NCI-H526 treated with DMSO at 0.1 percent for 48 hours (cell line): ENCODE data around the gene SPOP.
A peak's percentile ranks its signal among the peaks of the same experiment; 100 is the strongest.
"Not testable (repeated sequence)": the region's sequence is repeated elsewhere in the genome, so short reads cannot be mapped to it uniquely, and the experiment has no call there.

ENCODE experiments used
- DNase-seq: peaks from one replicate; lab custom pipeline; 2025; lab: John Stamatoyannopoulos, UW

The SPOP gene

GRCh38 chr17:49677933-49678847 lies at the start of gene SPOP:
Gene SPOP, minus strand, starts transcription at chr17:49678097. Its CDS starts 55,287 bp downstream, at chr17:49622810.
- peak; percentile 99 for DNase-seq

DNA sequence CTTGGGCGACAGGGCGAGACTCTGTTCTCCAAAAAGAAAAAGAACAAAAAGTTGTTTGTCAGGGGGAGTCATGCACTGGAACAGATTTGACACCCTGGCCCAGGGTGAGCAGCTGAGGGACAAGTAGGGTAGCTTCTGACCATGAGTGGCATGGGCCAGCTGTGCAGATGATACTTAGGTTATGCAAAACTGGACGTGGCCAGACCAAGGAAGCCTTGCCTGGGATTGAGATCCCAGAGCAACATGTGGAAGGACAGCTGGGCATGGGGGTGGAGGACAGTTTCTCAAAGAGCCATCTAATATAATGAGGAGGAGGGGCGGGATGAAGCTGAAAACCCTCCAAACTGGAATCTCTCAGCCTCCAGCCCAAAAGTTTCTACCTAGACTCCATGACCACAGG lies 49.5 kb upstream of the SPOP start:
- DNase-seq, result no peak

DNA sequence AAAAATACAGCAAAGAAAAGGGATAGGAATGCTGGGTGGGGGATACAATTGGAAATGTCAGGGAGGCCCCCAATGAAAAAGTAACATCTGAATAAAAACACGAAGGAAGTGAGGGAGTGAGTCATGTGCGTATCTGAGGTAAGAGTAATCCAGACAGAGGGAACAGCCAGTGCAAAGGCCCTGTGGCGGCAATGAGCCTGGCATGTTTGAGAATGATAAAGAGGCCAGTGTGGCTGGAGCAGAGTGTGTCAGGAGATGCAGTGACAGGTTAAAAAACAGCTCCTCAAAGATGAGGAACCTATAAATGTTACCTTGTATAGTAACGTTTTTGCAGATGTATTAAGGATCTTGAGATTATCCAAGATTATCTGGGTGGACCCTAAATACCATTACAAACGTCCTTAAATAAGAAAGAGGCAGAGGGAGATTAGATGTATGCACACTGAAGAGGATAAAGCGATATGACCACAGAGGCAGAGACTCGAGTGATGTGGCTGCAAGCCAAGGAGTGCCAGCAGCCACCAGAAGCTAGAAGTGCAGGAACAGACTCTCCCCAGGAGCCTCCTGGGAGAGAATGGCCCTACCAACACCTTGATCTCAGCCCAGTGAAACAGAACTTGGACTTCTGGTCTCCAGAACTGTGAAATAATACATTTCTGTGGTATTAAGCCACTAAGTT lies 47.7 kb upstream of the SPOP start:
- no peak for DNase-seq

GRCh38 chr17:49724552-49724951 lies 46.7 kb upstream of the SPOP start:
- DNase-seq, result not testable (repeated sequence)

DNA sequence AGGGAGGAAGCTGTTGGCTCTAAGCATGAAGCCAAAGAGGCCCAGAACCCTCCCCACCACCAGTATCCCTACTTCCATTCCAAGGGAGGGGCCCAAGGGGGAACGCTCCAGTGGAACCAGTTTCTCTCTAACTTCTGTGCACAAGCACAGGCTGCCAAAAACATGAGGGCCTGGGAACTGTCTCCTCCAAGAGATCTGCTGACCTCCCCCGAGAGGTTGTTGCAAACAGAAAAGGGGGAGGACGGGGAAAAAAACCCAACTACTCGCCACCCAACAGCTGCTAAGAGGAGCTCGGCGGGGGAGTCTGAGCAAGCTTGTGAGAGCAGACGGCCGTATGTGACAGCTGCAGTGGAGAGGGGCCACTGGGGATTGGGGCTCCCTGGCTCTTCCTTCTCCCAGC lies 45.5 kb upstream of the SPOP start:
- DNase-seq, result no peak

GRCh38 chr17:49722066-49722465 lies 44.2 kb upstream of the SPOP start:
- DNase-seq, result no peak

DNA sequence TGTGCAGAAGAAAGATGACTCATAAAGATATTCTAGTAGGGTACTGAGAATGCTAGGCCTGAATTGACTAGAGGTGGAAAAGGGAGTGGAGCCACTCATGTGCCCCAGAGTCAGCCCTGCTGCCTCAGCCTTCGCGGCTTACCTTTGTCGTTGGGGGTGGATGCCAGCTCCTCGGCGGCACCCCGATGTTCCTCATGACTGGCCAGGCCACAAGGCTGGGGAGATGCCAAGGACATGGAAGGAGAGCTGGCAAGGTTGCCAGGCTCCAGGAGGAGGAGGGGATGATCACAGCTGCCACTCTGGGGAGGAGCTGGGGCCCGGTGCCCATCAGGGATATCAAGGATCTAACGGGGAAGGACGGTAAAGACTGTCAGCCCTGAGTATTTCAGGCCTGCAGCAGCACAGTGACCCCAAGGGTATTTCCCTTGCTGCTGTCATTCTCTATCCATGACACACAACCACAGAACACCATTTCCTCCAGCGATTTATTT lies 39.5 kb upstream of the SPOP start:
- DNase-seq, result no peak

- no peak for DNase-seq
These were observed 38.9 kb upstream of the SPOP start for GRCh38 chr17:49716668-49717364.

- DNase-seq, result no peak
These were observed 37.9 kb upstream of the SPOP start for GRCh38 chr17:49715717-49716279.

GRCh38 chr17:49715216-49715615 lies 37.3 kb upstream of the SPOP start:
- no peak for DNase-seq

- no peak for DNase-seq
These were observed 30.8 kb upstream of the SPOP start for GRCh38 chr17:49708515-49709183.

DNA sequence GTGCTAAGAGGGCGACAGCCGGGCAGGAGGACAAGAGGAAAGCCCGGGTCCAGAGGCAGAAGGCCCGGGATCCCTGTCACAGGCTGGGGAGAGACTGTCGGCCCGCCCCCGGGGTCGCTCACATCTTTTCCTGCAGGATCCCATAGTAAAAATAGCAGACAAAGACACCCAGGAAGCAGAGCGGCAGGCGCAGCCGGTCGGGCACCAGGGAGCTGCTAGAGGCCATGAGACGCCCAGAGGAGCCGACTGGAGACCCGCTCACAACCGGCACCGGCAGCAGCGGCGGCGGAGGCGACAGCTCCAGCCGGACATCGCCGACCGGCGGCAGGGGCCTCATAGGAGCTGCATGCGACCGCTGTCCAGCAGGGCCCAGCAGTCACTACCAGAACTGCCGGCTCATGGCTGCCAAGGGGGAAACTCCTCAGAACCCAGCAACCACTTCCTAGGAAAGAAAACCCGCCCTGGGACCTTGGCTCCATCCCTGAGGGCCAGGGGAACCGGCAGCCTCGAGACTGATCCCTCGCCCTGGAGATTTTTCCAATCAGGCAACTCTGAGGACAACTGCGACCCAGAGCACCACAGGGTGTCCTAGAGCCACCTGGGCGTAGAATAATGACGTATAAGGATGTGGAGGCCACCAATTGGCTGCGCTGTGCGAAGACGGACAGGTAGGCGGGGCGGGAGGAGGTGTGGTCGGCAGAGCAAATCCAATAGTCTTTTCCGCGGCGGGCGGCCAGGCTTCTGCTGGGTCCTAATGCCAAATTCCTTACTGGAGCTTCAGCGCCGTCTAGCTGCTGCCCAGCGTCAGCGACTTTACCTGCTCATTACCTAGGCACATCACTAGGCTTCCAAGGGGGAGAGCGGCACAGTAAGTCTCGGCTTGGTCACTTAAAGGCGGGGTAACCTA lies 30.0 kb upstream of the SPOP start, which contains the start of gene SLC35B1:
TSS of gene SLC35B1 (minus strand) at position 357 of the 907 bp plus-strand sequence. CDS start at position 226, 131 bp downstream.
- peak; percentile 99 for DNase-seq

- DNase-seq, result peak; percentile 14
These were observed 29.3 kb upstream of the SPOP start for GRCh38 chr17:49707246-49707607.

- DNase-seq, result no peak
These were observed 27.4 kb upstream of the SPOP start for GRCh38 chr17:49705254-49705653.

DNA sequence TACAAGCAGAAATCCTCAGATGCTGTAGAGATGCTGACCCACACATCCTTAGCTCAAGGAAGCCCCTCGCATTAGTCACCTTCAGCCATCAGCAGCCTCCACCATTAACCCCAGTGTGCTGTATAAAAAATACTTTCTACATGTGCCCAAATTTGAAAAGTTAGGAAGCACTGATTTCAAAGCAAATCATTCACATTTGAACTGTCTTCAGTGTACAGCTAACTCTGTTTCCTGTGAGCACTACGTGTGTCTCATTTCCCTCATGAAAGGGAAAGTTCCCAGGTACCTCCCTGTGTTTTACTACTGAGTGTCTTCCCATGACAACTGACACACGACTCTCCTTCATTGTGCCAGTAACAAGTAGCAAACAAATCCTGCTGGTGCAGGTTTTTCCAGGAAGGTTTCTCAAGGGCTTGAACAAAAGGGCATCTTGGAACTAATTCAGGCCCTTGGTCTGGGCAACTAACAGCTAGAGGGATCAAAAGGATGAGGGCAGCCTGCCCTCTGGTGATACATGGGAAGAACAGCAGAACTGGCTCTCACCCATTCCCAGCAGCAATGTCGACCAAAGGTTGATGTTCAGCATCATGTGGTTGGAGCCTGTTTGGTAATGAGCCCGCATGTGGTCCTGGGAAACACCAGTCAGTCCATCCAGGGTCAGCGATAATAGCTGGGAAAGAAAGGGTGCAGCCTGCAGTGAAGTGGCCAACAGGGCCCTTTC lies 25.8 kb upstream of the SPOP start:
- no peak for DNase-seq

- DNase-seq, result no peak
These were observed 23.1 kb upstream of the SPOP start for GRCh38 chr17:49700960-49701359.

DNA sequence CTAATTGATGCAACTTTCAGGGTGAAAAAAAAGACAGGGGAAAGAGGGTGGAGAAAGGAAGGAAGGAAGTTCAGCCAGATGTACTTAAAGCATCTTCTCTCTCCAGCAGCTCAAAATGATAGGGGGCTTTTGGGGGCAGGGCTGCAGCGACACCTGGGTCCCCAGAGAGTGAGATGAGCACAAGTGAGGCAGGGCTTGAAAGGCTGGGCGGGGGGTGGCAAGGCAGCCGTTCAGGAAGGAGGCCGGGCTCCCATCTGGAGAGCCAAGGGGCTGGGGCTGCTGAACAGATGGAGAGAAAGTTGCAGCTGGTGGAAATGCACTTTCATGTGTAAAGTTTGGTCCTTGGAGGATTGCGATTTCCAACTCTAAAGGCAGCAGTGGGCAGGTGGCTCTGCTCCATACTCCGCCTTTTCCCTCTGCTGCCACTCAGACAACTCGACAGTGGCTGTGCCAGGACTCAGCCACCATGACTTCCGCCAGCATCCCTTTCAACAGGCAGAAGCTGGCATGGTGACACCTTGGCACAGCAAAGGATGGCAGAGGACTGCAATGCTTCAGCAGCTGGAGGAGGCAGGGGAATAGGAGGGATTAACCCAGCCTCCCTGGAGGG lies 22.2 kb upstream of the SPOP start:
- no peak for DNase-seq

DNA sequence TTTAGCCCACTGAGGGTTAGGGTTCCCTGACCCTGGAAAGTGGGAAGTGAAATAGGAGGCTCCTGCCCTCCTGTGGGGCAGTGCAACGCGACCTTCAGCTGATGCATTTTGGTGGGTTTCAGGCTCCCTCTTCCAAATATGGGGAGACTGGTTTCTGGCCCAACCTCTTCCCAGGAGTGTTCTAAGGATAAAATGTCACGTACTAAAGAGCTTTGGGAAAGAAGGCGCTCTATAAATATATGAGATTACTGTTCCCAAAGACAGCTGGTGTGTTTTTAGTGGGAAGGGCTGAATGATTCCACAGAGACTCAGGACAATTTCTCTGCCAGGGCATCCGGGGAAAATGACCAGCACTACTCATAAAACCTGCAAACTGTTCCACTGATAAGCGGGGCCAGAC lies 20.1 kb upstream of the SPOP start:
- no peak for DNase-seq

GRCh38 chr17:49696233-49696761 lies 18.4 kb upstream of the SPOP start:
- no peak for DNase-seq
